ENCODE results near the gene LHFPL2.

LHFPL2 gene

DNA sequence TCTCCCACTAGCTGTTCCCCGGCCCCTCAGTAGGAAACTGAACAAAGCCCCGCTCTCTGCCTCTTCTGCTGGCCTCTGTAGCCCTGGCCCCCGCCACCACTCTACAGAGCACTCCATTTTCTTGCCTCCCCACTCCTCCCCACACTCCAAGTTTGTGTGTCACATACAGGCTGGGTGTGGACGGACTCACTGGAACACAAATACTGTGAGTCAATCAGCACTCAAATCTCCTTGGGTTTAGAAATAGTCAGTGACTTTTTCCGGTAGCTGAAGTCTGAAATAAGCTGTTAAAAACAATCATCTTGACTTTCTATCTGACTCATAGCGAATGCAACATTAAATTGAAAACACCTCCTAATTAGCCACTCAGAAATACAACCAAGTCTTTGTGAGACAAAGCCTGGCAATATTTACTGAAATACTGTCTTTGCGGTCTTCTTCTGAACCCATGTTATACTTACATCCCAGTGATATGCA is 122.5 kb downstream of the LHFPL2 start:
- DNase-seq (ENCODE audit: low read depth in 2 of 2, low spot score in 1 of 2) = no peak

DNA sequence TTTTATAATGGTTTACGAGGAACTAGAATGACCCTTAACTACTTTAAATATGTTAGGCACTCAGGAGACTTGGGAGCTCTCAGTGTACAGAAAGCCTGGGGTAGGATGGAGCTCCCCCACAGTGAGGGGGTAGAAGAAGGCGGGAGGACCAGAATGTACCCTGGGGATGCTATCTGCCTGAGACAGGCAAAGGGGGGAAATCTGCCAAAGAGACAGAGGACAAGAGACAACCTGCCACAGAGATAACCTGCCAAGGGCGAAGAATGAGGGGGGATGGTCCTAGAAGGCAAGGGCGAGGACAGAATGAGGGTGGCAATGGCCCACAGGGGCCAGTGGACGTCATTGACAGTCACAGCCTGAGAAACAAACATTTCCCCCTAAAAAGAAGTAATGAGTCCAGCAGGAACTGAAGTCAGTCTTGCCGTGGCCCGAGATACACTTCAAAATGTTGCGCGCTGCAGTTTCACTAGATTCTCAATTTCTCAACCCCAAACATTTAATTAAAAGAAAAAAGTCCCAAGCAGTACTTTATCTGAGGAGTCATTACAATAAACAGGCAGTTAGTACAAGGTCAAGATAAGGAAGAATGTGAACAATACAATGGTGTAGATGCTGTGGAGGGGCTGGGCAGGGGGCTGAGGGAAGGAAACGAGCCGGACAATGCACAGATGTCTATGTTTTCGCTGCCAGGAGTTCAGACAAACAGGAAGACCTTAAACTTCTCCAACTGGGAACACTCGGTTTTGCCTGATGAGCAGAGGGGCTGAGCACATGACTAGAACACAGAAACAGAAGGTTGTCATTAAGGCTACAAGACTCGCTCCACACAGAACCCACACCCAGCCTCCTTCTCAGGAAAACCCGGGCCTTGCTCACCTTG is 125.0 kb downstream of the LHFPL2 start:
- DNase-seq (ENCODE audit: low read depth in 2 of 2, low spot score in 1 of 2) = no peak

DNA sequence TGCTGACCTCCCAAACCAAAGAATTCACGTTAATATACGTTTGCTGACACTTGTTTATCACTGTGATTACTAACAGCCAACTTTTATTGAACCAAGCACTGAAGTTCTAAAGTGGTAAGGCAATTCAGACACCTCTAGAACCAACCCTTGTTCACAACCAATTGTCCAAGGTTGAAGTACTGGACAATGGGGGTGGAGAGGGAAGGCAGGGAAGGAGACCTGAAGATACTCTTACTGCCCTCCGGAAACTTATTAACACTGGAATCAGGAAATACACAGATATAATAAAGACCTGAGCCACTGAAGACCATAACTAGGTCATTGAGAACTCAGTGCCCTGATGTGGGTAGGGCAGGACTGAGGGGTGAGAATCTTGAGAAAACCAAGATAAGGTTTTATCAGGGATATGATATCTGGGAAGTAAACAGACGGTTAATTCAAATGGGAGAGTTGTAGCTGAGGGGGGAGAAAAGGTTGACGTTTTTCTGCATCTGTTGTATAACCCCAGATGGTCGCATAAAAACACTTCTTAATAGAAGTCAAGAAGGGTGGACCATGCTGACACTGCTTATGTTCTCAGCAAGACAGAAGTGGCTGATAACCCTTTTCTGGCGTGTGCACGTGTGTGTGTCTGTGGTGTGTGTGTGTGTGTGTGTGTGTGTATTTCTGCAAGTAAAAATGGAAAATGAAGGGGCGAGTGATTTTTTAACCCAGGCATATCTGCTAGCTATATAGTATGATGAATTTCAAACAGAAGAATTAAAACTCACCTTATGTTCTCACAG is 125.9 kb downstream of the LHFPL2 start:
- DNase-seq (ENCODE audit: low read depth in 2 of 2, low spot score in 1 of 2) = no peak

DNA sequence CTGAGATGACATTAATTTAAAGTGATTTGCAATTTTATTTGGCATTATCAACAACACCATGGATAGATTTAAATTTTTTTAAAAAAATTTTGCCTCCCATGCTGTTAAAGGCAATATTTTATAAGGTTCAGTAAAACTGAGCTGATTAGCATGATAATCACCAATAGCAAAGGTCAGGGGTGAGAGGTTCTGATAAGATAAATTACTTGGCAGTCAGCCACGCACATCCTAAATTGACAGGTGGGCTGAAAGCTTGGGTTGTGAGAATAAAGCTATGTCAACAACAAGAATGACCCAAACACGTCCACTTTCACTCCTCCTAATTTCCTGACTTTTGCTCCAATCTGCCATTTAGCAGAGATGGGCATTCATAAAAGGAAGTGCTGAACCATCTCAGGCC is 127.1 kb downstream of the LHFPL2 start:
- no peak for DNase-seq (ENCODE audit: low read depth in 2 of 2, low spot score in 1 of 2)

DNA sequence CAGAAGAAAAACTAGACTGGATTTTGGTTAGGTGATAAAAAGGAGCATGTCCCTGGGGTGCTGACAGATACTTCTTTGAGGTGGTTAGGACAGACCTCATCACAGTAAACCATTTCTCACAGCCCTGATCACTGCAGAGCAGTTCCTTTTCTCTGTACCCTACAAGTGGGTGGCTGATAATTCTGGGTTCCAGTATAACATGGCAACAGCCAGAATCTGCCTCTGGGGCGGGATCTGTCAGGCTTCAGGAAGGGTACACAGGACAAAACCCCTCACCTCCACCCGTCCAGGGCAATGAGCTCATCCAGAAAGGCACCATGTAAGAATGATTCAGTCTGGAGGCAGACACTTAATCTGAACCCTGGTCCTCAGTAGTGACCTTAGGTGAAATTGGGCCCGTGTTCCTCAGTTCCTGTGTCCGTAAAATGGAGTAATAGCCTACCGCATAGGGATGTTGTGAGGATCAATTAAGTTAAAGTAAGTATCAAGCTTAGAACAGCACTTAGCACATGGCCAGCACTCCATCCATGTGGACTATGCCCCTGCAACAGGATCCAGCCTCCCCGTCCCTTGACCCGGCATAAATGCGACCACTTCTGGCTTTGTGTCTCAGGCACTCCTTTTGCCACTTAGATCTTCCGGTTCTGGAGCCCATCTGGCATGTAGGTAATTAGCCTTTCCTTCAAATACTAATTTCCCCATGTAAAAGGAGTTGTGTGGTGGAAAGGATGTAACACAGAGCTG is 129.2 kb downstream of the LHFPL2 start:
- no peak for DNase-seq (ENCODE audit: low read depth in 2 of 2, low spot score in 1 of 2)

DNA sequence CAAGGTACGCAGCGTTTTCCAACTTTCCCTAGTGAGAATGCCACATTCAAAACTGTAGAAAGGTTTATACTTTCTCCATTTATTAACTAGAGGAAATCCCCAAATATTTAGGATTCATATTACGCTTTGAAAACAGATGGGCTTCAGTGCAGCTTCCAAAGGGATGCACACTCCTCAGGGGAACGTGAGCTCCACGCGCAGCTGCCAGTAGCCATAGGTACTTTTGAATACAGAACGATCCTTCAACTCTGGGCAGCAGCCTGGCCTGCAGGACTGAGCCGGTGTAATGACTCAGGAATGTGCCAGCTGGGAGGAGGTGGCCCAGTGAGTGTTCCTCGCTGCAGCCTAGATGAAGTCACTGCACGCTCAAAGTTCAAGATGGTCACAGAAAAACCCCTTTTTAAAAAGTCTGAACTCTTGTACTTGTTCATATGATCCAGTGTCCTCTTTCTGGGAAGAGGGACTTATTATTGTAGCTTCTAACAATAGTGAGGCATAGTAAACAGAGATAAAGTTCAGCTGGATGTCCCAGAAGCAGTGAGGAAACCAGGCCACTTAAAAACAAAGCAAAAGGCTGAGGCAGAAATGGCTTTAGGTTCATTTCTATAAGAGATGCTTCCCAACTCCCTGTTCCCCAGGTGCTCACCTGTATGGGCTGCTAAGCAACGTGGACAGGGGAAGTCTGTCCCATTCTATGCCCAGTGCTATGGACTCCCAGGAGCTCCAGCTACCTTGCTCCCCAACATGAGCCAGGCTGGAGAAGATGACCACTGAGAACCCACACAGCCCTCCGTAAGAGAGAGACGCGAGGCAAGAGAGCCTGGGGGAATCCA is 130.0 kb downstream of the LHFPL2 start:
- DNase-seq (ENCODE audit: low read depth in 2 of 2, low spot score in 1 of 2) = no peak

DNA sequence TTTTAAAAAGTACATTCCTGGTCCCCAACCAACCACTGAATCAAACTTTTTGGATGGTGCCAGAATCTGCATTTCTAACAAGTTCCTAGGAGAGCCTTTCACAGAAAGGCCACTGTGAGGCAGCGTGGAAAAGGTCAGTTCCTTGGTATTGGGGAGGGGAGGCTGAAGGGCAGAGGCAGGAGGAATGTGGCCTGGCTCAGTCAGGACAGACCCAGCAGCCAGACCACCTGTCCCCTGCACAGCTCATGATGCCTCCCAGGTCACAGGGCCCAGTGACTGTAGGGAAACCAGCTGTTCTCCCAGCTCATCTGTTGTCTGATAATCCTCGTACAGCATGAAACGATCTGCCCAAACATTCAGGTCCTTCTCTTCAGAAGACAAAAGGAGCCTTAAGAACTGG is 132.9 kb downstream of the LHFPL2 start:
- no peak for DNase-seq (ENCODE audit: low read depth in 2 of 2, low spot score in 1 of 2)

DNA sequence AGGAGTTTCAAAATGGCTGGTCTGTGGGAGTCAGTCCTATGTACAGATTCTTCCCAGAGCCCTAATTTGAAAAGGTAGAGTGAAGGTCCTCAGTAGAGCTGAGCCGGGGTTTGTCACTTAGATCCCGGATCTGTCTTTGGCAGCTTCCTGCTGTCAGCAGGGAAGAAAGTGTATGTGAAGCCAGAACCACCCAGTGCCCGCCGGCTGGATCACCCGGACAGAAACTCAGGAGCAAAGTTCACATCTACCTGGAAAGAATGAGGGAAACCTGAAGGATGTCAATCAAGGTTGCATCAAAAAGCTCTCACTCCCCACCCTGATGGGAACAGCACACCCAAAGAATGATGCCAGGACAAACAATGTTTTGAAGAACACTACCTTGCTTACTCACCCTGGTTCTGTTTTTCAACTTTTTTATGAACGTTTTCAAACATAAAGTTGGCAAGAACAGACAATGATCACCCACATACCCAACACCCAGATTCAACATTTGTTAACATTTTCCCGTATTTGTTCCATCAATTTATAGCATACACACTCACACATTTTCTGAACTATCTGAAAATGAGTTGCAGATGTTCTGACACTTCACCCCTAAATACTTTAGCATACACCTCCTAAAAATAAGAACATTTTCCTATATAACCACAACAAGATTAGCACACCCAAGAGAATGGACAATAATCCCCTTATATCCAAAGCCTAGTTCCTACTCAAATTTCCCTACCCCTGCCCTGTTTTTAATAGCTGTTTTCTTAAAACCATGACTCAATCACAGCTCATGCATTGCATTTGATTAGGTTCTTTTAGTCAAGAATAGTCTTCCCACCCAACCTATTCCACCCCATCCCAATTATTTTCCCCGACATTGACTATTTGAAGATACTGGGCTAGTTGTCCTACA is 133.9 kb downstream of the LHFPL2 start:
- DNase-seq (ENCODE audit: low read depth in 2 of 2, low spot score in 1 of 2) = no peak

DNA sequence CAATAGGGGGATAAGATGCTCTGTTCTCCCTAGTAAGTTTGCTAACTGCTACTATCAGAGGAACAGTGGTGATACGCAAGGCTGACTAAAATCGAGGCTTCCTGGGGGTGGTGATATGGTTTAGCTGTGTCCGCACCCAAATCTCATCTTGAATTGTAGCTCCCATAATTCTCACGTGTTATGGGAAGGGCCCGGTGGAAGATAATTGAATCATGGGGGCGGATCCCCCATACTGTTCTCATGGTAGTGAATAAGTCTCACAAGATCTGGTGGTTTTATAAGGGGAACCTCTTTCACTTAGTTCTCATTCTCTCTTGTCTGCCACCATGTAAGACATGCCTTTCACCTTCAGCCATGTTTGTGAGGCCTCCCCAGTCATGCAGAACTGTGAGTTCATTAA is 135.1 kb downstream of the LHFPL2 start:
- DNase-seq (ENCODE audit: low read depth in 2 of 2, low spot score in 1 of 2) = no peak

DNA sequence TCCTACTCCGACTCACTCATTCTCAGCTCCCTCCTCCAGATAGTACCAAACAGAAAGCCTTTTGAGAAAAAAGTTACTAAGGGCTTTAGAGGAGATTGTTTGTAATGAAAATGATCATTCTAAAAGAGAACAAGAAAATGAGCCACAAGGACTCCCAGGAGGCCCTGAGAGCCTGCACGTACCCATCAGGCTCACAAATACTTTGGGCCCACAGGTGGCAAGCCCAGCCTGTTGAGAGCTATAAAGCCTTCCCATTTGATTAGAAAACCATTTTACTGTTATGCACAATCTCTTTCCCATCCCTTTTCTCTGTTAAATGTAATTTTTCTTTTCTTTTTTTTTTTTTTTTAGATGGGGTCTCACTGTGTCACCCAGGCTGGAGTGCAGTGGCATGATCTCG is 136.1 kb downstream of the LHFPL2 start:
- no peak for DNase-seq (ENCODE audit: low read depth in 2 of 2, low spot score in 1 of 2)

DNA sequence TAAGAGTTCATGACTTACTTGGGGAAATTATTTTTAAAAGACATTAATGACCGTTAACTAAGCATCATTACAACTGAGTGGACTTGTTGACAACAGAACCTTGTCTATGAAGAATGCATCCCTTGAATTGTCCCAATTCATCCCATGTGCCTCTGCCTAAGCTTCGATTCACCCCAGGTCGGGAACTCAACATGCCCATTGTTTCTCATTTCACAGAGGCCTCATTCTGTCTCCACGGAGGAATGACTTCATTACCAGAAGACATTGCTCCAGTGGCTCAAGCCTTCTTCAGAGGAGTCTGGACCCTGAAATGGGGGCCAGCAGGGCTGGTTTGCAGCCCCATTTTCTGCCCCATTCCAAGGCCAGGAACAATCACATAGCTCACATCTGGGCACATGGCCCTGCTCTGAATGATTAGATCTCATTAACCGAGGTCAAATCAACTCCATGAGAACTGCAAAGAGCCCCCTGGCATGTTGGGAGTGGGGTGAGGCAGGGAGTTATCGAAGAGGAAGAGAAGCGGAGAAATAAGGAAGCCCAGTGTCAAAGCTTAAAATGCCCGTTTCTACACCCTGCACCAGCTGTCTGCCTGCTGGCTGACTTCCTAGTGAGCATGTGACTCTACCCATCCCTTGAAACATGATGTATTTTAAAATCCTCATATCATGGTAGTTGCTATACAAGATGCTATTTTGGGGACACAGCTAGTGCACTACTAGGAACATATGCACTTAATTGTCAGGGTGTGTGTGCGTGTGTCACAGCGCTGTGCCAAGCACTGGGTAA is 137.3 kb downstream of the LHFPL2 start:
- no peak for DNase-seq (ENCODE audit: low read depth in 2 of 2, low spot score in 1 of 2)

DNA sequence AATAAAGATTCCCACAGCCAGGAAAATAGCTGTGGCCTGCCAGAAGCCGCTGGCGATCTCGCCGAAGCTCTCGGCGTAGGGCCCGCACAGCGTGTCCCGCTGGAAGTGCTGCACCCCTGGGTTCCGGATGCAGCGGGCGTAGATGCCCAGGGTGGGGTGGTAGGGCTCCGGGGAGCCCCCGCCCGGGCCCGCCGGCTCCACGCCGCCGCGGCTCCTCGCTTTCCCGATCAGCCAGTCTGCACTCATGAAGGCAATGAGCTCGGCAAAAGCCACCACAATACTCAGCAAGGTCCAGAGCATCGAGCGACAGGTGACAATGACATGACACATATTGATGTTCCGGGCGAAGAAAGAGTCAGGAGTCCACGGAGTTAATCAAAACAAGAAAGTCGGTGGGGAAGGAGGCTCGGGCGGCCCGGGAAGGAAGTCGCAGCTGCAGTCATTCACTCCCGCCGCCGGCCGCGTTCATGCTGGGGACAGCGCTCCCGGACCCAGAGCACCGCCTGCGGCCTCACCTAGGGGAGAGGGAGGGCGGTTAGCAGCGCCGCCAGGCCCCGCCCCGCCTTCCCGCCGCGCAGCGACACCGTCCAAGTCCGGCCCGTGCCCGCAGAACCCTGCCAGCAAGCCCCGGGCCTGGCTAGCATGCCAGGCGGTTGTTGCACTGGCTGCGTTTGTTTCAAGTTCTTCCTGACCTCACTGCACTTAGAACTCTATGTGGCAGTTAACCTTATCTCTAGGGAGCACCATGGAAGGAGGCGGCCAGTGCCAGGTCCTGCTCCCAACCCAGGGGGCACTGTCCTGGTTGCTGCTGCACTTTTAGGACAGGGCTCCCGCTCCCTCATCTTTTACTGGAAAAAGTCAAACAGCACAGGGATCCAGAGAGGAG is 138.4 kb downstream of the LHFPL2 start:
- no peak for DNase-seq (ENCODE audit: low read depth in 2 of 2, low spot score in 1 of 2)

DNA sequence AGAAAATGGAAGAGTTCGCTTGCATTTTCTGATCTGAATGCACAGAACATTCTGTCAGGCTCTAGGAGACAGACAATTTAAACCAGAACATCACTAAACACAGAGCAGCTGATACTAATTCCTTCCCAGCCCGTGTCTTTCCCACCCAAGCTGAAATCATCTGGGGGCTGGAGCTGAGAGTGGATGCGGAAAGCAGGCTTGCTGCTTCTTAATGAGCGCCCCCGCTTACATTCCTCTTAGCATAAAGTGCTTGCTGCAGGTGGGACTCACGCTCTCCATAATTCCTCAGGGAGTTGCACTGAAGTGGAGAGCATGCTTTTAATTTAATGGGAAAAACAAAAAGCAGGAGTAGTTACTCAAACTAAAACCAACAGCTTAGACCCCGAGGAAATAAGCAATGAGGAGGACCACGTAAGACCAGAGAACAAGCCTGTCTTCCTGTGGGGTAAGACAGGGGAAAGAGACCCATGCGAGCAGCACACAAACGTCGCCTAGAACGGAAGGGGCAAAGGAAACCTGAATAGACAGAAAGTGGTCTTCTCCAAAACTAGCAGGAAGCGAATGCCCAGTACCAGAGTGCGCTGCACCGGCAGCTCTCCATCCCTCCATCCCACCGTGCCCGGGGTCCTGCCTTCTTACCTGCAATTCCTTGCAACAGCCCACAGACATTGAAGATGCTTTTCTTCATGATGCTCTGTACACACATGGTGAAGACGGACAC is 139.3 kb downstream of the LHFPL2 start:
- no peak for DNase-seq (ENCODE audit: low read depth in 2 of 2, low spot score in 1 of 2)

DNA sequence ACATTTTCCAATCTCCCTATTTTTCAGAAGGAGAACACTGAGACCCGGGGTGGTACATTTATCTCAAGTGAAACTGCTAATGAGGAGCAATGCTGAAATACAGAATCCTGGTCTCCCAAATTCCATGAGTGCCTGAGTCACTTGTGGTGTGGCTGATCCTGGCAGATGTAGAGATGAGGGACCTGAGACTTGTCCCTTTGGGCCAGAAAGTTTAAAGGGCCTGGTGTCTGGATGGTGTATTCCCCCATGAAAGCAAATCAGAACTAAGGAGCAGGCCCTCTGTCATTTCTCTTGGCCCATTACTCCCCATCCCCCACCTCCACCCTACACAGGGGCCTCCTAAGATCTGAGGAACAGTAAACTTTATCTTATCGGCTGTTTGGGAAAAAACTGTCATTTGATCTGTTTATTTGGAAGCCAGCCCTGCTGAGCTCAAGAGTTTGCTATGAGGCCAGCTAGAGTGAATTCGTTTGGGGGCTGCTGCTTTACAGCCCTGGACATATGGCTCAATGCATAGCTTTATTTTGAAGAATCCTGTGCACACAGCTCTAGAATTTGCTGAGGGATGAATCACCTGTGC is 140.3 kb downstream of the LHFPL2 start:
- DNase-seq (ENCODE audit: low read depth in 2 of 2, low spot score in 1 of 2) = no peak

DNA sequence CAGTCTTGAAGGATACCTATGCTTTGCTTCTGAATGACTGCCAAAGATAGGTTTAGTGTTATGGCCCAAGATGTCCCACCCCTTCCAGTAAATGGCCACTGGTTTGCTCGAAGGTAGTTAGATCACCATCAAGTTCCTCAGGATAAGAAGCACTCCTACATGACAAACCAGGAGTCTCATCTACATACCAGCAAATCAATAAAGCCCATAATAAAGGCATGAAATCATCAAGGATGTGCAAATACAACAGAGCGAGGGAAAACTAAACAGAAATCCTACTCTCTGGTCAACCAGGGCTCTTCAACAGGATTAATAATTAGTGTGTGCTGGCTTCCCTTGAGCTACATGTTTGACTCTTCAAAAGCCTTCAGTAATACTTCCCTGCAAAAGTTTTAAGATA is 141.0 kb downstream of the LHFPL2 start:
- DNase-seq (ENCODE audit: low read depth in 2 of 2, low spot score in 1 of 2) = no peak

DNA sequence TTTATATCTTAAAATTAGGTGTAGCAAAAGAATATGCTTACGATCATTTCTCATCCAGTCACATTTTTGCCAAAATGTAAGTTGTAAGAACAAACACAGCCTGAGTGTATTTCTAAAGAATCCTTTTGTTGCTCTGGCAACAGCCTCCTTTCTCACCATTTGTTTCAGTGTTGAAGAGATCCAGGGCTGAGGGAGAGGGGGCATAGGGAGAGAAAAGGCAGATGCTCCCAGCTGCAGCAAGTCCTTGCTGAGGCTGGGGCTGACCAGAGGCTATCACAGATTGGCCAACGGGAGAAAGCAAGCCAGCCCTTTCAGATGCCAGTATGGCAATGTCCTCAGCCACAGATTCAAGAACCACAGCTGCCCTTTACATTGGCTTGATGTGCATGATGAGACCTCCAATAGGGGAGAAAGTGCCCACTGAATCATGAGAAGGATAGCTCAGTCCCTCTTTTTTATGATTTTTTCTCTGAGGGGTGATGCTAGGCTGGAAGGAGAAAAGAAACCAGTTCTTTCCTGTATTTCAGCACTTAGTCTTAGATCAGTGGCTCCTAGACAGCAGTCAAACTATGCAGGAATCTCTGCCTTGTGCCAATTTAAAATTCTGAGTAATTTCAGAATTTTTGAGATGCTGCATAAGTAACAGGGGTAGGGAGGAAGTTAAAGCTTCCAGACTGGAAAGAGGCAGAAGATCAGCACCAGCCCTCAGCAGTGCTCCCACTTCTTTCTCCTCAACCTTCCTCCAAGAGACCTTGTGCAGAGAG is 142.1 kb downstream of the LHFPL2 start:
- DNase-seq (ENCODE audit: low read depth in 2 of 2, low spot score in 1 of 2) = no peak
